H1 (cell line): ENCODE measurements around the gene ZNF143. TPM values are rescaled to one million over a fixed set of nuclear protein-coding genes. Genes with fewer than 3 reads are reported as not detected.

Source experiments
- BACH1 ChIP-seq: IDR thresholded peaks from 2 replicates; pipeline ENCODE4 v1.6.1; 2012; ENCODE audit warnings: low read length, improper control_type of control experiment
- CHD2 ChIP-seq: IDR thresholded peaks from 2 replicates; pipeline ENCODE4 v1.6.1; 2012; ENCODE audit warnings: low read length, improper control_type of control experiment
- GABPA ChIP-seq: IDR thresholded peaks from 2 replicates; pipeline ENCODE4 v1.6.1; 2011; ENCODE audit warnings: mild to moderate bottlenecking, low read length, moderate library complexity, borderline replicate concordance; ENCODE audit not compliant: insufficient read depth
- SIX5 ChIP-seq: IDR thresholded peaks from 2 replicates; pipeline ENCODE4 v1.6.1; 2011; ENCODE audit warnings: mild to moderate bottlenecking, low read depth, low read length
- TBP ChIP-seq: IDR thresholded peaks from 2 replicates; pipeline ENCODE4 v1.6.1; 2011; ENCODE audit warnings: low read depth, low read length, improper control_type of control experiment
- TCF12 ChIP-seq: IDR thresholded peaks from 2 replicates; pipeline ENCODE4 v1.6.1; 2011; ENCODE audit warnings: low read depth, mild to moderate bottlenecking, low read length
- YY1 ChIP-seq: IDR thresholded peaks from 2 replicates; pipeline ENCODE4 v1.6.1; 2011; ENCODE audit warnings: low read depth, mild to moderate bottlenecking, low read length
- polyA plus RNA-seq, 7 experiments: library from polyadenylated mRNA; depleted of rRNA in 3 of 7; stranded (reverse) in 5 of 7; unstranded in 2 of 7; fragments of >200 nt in 5 of 7; fragments of 200-250 nt in 2 of 7; gene quantifications; 1 replicate in 5 of 7; 2 replicates in 1 of 7; 4 replicates in 1 of 7; pipeline versions ENCODE4 v1.2.1 to v1.2.3, GENCODE V29; 2011 to 2013; ENCODE audit warnings: missing spikeins in 2 of 7, mixed read lengths in 2 of 7
- total RNA-seq: library from RNA; stranded (reverse); fragmentation: NEBNext Ultra II Directional; extraction: Animal tissue kit (Norgen Biotek cat#: 25700); gene quantifications from 2 replicates; pipeline ENCODE4 v1.2.1, GENCODE V29; 2021
- TF ChIP-seq, protein P1 (sequence below): fragments of 300-600 bp; sonication (generic); IDR thresholded peaks from 2 replicates; pipeline ENCODE4 v1.7.1; 2012; ENCODE audit warnings: low read length, moderate library complexity, mild to moderate bottlenecking, inconsistent platforms; ENCODE audit not compliant: insufficient replicate concordance
- TF ChIP-seq, protein P2 (sequence below): IDR thresholded peaks from 2 replicates; pipeline ENCODE4 v1.6.1; 2012; ENCODE audit warnings: inconsistent platforms
- TF ChIP-seq, protein P3 (sequence below): IDR thresholded peaks from 2 replicates; pipeline ENCODE4 v1.6.1; 2011; ENCODE audit warnings: low read length, improper control_type of control experiment

The ZNF143 gene
- total and polyA plus RNA-seq, 2 of the 8 experiments (the other 6 are each of a cell fraction or from before 2014, with no cell fraction given) = 43.0 to 69.2 TPM

DNA sequence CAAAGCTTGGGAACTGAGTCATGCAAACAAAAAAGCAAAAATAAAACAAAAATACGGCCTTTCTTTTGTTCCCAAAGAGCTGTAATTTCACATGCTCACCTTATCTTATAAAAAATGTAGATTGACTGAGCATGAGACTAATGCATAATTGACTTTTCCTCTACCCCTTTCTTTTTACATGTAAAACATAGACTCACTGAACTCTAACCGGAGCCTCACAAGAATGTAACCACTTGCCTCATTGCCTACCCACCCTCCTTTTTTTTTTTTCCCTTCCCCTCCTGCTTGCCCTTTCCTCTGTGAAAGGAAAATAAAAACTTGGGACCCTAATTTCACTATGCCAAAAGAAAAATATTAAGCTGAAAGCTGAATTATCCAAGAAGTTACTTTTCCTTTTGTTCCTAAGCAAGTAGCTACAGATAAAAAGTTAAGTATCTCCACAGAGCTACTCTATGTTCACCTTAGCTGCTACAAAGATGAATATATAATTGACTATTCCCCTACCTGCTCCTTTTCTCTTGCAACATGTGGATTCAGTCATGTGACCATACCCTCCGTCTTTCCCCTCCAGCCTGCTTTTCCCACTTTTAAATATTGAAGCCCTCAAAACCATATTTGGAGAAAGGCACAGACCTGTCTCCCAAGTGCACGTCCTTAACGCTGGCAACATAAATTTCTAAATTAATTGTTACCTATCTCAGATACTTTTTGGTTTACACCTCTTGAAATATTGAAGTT, 73.1 kb downstream of the ZNF143 start (continued):
- TF ChIP-seq, protein P1, sequence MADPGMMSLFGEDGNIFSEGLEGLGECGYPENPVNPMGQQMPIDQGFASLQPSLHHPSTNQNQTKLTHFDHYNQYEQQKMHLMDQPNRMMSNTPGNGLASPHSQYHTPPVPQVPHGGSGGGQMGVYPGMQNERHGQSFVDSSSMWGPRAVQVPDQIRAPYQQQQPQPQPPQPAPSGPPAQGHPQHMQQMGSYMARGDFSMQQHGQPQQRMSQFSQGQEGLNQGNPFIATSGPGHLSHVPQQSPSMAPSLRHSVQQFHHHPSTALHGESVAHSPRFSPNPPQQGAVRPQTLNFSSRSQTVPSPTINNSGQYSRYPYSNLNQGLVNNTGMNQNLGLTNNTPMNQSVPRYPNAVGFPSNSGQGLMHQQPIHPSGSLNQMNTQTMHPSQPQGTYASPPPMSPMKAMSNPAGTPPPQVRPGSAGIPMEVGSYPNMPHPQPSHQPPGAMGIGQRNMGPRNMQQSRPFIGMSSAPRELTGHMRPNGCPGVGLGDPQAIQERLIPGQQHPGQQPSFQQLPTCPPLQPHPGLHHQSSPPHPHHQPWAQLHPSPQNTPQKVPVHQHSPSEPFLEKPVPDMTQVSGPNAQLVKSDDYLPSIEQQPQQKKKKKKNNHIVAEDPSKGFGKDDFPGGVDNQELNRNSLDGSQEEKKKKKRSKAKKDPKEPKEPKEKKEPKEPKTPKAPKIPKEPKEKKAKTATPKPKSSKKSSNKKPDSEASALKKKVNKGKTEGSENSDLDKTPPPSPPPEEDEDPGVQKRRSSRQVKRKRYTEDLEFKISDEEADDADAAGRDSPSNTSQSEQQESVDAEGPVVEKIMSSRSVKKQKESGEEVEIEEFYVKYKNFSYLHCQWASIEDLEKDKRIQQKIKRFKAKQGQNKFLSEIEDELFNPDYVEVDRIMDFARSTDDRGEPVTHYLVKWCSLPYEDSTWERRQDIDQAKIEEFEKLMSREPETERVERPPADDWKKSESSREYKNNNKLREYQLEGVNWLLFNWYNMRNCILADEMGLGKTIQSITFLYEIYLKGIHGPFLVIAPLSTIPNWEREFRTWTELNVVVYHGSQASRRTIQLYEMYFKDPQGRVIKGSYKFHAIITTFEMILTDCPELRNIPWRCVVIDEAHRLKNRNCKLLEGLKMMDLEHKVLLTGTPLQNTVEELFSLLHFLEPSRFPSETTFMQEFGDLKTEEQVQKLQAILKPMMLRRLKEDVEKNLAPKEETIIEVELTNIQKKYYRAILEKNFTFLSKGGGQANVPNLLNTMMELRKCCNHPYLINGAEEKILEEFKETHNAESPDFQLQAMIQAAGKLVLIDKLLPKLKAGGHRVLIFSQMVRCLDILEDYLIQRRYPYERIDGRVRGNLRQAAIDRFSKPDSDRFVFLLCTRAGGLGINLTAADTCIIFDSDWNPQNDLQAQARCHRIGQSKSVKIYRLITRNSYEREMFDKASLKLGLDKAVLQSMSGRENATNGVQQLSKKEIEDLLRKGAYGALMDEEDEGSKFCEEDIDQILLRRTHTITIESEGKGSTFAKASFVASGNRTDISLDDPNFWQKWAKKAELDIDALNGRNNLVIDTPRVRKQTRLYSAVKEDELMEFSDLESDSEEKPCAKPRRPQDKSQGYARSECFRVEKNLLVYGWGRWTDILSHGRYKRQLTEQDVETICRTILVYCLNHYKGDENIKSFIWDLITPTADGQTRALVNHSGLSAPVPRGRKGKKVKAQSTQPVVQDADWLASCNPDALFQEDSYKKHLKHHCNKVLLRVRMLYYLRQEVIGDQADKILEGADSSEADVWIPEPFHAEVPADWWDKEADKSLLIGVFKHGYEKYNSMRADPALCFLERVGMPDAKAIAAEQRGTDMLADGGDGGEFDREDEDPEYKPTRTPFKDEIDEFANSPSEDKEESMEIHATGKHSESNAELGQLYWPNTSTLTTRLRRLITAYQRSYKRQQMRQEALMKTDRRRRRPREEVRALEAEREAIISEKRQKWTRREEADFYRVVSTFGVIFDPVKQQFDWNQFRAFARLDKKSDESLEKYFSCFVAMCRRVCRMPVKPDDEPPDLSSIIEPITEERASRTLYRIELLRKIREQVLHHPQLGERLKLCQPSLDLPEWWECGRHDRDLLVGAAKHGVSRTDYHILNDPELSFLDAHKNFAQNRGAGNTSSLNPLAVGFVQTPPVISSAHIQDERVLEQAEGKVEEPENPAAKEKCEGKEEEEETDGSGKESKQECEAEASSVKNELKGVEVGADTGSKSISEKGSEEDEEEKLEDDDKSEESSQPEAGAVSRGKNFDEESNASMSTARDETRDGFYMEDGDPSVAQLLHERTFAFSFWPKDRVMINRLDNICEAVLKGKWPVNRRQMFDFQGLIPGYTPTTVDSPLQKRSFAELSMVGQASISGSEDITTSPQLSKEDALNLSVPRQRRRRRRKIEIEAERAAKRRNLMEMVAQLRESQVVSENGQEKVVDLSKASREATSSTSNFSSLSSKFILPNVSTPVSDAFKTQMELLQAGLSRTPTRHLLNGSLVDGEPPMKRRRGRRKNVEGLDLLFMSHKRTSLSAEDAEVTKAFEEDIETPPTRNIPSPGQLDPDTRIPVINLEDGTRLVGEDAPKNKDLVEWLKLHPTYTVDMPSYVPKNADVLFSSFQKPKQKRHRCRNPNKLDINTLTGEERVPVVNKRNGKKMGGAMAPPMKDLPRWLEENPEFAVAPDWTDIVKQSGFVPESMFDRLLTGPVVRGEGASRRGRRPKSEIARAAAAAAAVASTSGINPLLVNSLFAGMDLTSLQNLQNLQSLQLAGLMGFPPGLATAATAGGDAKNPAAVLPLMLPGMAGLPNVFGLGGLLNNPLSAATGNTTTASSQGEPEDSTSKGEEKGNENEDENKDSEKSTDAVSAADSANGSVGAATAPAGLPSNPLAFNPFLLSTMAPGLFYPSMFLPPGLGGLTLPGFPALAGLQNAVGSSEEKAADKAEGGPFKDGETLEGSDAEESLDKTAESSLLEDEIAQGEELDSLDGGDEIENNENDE = no peak
- TF ChIP-seq GABPA = no peak
- TF ChIP-seq, protein P2, sequence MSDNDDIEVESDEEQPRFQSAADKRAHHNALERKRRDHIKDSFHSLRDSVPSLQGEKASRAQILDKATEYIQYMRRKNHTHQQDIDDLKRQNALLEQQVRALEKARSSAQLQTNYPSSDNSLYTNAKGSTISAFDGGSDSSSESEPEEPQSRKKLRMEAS = no peak
- no peak for TF ChIP-seq SIX5
- TF ChIP-seq, protein P3, sequence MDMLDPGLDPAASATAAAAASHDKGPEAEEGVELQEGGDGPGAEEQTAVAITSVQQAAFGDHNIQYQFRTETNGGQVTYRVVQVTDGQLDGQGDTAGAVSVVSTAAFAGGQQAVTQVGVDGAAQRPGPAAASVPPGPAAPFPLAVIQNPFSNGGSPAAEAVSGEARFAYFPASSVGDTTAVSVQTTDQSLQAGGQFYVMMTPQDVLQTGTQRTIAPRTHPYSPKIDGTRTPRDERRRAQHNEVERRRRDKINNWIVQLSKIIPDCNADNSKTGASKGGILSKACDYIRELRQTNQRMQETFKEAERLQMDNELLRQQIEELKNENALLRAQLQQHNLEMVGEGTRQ = no peak
- no peak for TF ChIP-seq YY1
- no peak for TF ChIP-seq TBP
- TF ChIP-seq CHD2 = no peak
- TF ChIP-seq TCF12 = no peak
- TF ChIP-seq BACH1 = no peak
